Coronary artery (tissue), 2 donors: ENCODE data around the gene LRRC36.
A peak's percentile ranks its signal among the peaks of the same experiment; 100 is the strongest.

ENCODE experiments used
- DNase-seq: peaks from one replicate; pipeline ENCODE4 v3.0.0-alpha.2; 2017; ENCODE audit warnings: low spot score
- H3K27ac ChIP-seq, 2 donors: fragments of 200-600 bp; sonication (generic); one replicate each; pipeline ENCODE4 v1.5.1; 2016 to 2019
- H3K4me3 ChIP-seq: fragments of 200-600 bp; sonication (generic); 2 replicates; pipeline ENCODE4 v1.5.1; 2016; ENCODE audit warnings: mild to moderate bottlenecking, moderate library complexity
- TF ChIP-seq, protein P1 (sequence below): fragments of 200-600 bp; sonication (generic); IDR thresholded peaks from one replicate; pipeline ENCODE4 v1.5.1; 2019; ENCODE audit warnings: antibody characterized with exemption

Gene LRRC36

DNA sequence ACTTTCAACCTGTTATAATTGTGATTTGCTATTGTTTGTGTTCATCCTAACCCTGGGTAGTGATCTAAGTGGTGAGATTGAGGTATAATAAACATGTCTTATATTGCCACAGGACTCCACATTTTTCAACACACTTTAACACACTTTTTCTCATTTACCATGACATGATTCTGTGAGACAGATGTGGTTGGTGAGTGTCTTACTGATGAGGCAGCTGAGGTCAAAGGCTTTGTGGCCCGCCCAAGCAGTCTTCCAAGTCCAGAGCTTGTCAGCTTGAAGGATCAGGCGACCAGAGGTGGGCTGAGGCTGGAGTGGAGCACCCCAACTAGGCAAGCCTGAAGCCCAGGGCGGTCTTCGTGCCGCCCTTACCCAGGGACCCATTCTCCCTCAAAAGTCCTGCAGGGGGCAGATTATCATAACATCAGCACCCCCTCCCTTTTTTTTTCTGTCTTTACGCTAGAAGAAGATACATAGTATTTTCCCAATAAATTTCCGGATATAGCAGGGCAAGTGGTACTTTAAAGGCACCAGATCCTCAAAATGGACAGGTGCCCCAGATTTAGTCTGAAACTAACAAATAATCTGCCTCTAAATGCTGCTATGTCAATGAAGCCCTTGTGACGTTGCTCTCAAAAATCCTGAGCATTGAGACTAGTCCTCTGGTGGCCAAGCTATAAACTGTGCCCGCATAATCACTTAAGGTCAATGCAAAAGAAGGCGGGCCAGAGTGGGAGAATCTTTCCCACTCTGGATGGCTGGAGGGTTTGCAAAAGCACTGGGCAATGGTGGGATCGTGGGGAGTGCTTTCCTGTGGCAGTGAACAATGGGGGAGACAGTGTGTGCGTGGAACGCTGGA is 21.2 kb upstream of the LRRC36 start:
- TF ChIP-seq, protein P1, sequence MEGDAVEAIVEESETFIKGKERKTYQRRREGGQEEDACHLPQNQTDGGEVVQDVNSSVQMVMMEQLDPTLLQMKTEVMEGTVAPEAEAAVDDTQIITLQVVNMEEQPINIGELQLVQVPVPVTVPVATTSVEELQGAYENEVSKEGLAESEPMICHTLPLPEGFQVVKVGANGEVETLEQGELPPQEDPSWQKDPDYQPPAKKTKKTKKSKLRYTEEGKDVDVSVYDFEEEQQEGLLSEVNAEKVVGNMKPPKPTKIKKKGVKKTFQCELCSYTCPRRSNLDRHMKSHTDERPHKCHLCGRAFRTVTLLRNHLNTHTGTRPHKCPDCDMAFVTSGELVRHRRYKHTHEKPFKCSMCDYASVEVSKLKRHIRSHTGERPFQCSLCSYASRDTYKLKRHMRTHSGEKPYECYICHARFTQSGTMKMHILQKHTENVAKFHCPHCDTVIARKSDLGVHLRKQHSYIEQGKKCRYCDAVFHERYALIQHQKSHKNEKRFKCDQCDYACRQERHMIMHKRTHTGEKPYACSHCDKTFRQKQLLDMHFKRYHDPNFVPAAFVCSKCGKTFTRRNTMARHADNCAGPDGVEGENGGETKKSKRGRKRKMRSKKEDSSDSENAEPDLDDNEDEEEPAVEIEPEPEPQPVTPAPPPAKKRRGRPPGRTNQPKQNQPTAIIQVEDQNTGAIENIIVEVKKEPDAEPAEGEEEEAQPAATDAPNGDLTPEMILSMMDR = no peak
- Histone ChIP-seq H3K27ac (no peak overlapping the region), H3K4me3 (no peak overlapping the region)
- DNase-seq = no peak

- no peak overlapping the region for H3K27ac ChIP-seq
- no peak for DNase-seq
These were observed 16.1 kb upstream of the LRRC36 start for GRCh38 chr16:67310561-67310960.

GRCh38 chr16:67311607-67312488 is 14.8 kb upstream of the LRRC36 start:
- H3K27ac ChIP-seq = peak overlapping the region in 1 of 2 donors; percentile 71
- TF ChIP-seq, protein P1 = no peak
- DNase-seq = no peak
- no peak overlapping the region for H3K4me3 ChIP-seq

More at GRCh38 chr16:67310561-67310960, 16.1 kb upstream of the LRRC36 start:
- TF ChIP-seq, protein P1 = no peak
- H3K4me3 ChIP-seq = no peak overlapping the region

GRCh38 chr16:67312719-67313118 is 13.9 kb upstream of the LRRC36 start:
- TF ChIP-seq, protein P1 = no peak
- no peak overlapping the region for H3K4me3 ChIP-seq
- H3K27ac ChIP-seq = no peak overlapping the region
- no peak for DNase-seq

DNA sequence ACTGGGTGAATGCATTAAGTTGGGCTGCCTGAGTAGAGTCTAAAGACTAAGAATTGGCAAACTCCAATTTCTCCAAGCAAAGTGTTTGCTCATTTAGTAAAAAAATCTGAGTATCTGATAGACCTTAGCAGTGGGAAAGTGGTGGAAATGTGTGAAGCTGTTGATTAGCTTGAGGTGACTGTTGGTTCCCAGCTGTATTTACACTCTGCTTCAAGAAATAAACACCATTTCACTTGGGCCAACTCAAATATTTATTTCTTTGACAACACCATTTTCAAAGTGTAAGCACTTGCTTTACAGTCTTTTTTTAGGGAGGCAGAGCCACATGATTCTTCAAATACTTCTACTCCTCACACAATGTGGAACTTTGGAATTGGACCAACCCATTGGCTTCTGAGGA is 8.8 kb upstream of the LRRC36 start:
- no peak for DNase-seq
- Histone ChIP-seq H3K4me3 (no peak overlapping the region), H3K27ac (no peak overlapping the region)
- TF ChIP-seq, protein P1 = no peak

GRCh38 chr16:67326115-67326471 is 522 bp upstream of the LRRC36 start:
- Histone ChIP-seq H3K4me3 (peak overlapping the region; percentile 73), H3K27ac (no peak overlapping the region)
- no peak for DNase-seq
- TF ChIP-seq, protein P1 = no peak
